ENCODE results near the gene CHFR. TPM values are rescaled to one million over a fixed set of nuclear protein-coding genes. Genes with fewer than 3 reads are reported as not detected.

The CHFR gene
- total RNA-seq, 1 experiment from 2014 or later = 11.3 TPM

Other genes with a start within 250 kb of the CHFR start
- 25.6 and 28.9 TPM in 2 replicates for gene POLE, start 200.3 kb downstream of the CHFR start, total RNA-seq (2014; rRNA removed; shearing (Covaris generic))
- 36.3 and 43.1 TPM in 2 replicates for gene PXMP2, start 200.0 kb downstream of the CHFR start, total RNA-seq (2014; rRNA removed; shearing (Covaris generic))
- 59.8 and 73.4 TPM in 2 replicates for gene PGAM5, start 176.8 kb downstream of the CHFR start, total RNA-seq (2014; rRNA removed; shearing (Covaris generic))
- 98.6 and 101 TPM in 2 replicates for gene ANKLE2, start 125.8 kb downstream of the CHFR start, total RNA-seq (2014; rRNA removed; shearing (Covaris generic))
- gene GOLGA3, start 58.7 kb downstream of the CHFR start, total RNA-seq (2014; rRNA removed; shearing (Covaris generic)) = 42.6 and 48.9 TPM in 2 replicates
- gene ZNF605, start 68.7 kb upstream of the CHFR start, total RNA-seq (2014; rRNA removed; shearing (Covaris generic)) = 2.9 and 4.0 TPM in 2 replicates
- gene ZNF26, start 98.8 kb upstream of the CHFR start, total RNA-seq (2014; rRNA removed; shearing (Covaris generic)) = 6.4 and 9.0 TPM in 2 replicates
- gene ZNF84, start 149.9 kb upstream of the CHFR start, total RNA-seq (2014; rRNA removed; shearing (Covaris generic)) = 27.2 and 29.3 TPM in 2 replicates
- gene ZNF140, start 193.3 kb upstream of the CHFR start, total RNA-seq (2014; rRNA removed; shearing (Covaris generic)) = 12.8 and 19.0 TPM in 2 replicates
- gene ZNF891, start 242.7 kb upstream of the CHFR start, total RNA-seq (2014; rRNA removed; shearing (Covaris generic)) = 0.86 and 1.1 TPM in 2 replicates
- gene ZNF10, start 243.0 kb upstream of the CHFR start, total RNA-seq (2014; rRNA removed; shearing (Covaris generic)) = 4.6 and 6.3 TPM in 2 replicates